Naive thymus-derived CD4-positive, alpha-beta T cell (primary cell): ENCODE measurements around the gene FLAD1. TPM values are rescaled to one million over a fixed set of nuclear protein-coding genes. Genes with fewer than 3 reads are reported as not detected.

Experiments
- ATAC-seq: fragments of 150-1000 bp; cut with Tn5 transposase; 2 replicates; pipeline ENCODE4 v1.10.0; 2021; ENCODE audit warnings: mild to moderate bottlenecking, moderate library complexity
- CTCF ChIA-PET: fragments of 350-600 bp; sonication (Branson Sonifier 250); formaldehyde crosslinking; loops from one replicate; lab custom pipeline; 2021; ENCODE audit warnings: antibody characterized with exemption; lab: Charles Lee
- POLR2A ChIA-PET: fragments of 350-600 bp; sonication (Branson Sonifier 250); formaldehyde crosslinking; loops from one replicate; lab custom pipeline; 2021; ENCODE audit warnings: antibody characterized with exemption, inconsistent platforms; lab: Charles Lee
- DNase-seq, 9 donors: peaks; one replicate each; pipeline versions ENCODE4 v3.0.0 to v3.0.0-alpha.2; 2020 to 2022; ENCODE audit warnings: mixed read lengths in 1 of 9
- H3K27ac ChIP-seq: one replicate; pipeline ENCODE4 v1.7.0; 2013; ENCODE audit warnings: mild to moderate bottlenecking, low read depth, low read length, moderate library complexity
- H3K27me3 ChIP-seq, 2 donors: one replicate each; pipeline ENCODE4 v1.7.0; 2013; ENCODE audit warnings: low read length in 2 of 2, mild to moderate bottlenecking in 2 of 2, moderate library complexity in 2 of 2; ENCODE audit not compliant: control insufficient read depth in 2 of 2, insufficient read depth in 2 of 2
- H3K36me3 ChIP-seq, 3 experiments: 1 replicate in 2 of 3; 2 replicates in 1 of 3; pipeline ENCODE4 v1.7.0; 2013; ENCODE audit warnings: low read length in 3 of 3, mild to moderate bottlenecking in 3 of 3, moderate library complexity in 1 of 3; ENCODE audit not compliant: insufficient read depth in 3 of 3, control insufficient read depth in 2 of 3
- H3K4me1 ChIP-seq, 2 donors: one replicate each; pipeline ENCODE4 v1.7.0; 2013; ENCODE audit warnings: low read length in 2 of 2, mild to moderate bottlenecking in 2 of 2, moderate library complexity in 1 of 2; ENCODE audit not compliant: control insufficient read depth in 2 of 2, insufficient read depth in 2 of 2
- H3K4me3 ChIP-seq: 2 replicates; pipeline ENCODE4 v1.7.0; 2013; ENCODE audit warnings: mild to moderate bottlenecking, low read length
- H3K9me3 ChIP-seq, 3 experiments: 1 replicate in 2 of 3; 2 replicates in 1 of 3; pipeline ENCODE4 v1.7.0; 2013; ENCODE audit warnings: low read length in 3 of 3; ENCODE audit not compliant: control insufficient read depth in 2 of 3
- H3K27ac Mint-ChIP-seq, 9 donors: one replicate each; pipeline ENCODE4 v1.8.0; 2020 to 2022; ENCODE audit warnings: mixed read lengths in 9 of 9, mild to moderate bottlenecking in 8 of 9, moderate library complexity in 5 of 9, inconsistent platforms in 2 of 9
- H3K27me3 Mint-ChIP-seq, 5 donors: one replicate each; pipeline ENCODE4 v1.8.0; 2021 to 2022; ENCODE audit warnings: mixed read lengths in 5 of 5, mild to moderate bottlenecking in 1 of 5
- H3K36me3 Mint-ChIP-seq, 5 donors: one replicate each; pipeline ENCODE4 v1.8.0; 2020 to 2022; ENCODE audit warnings: mixed read lengths in 5 of 5, mild to moderate bottlenecking in 3 of 5, inconsistent platforms in 1 of 5
- H3K4me1 Mint-ChIP-seq, 7 donors: one replicate each; pipeline ENCODE4 v1.8.0; 2020 to 2022; ENCODE audit warnings: mixed read lengths in 7 of 7, mild to moderate bottlenecking in 3 of 7, inconsistent platforms in 1 of 7
- H3K4me3 Mint-ChIP-seq, 10 donors: one replicate each; pipeline ENCODE4 v1.8.0; 2020 to 2022; ENCODE audit warnings: mild to moderate bottlenecking in 10 of 10, mixed read lengths in 10 of 10, moderate library complexity in 6 of 10, inconsistent platforms in 2 of 10
- H3K9me3 Mint-ChIP-seq, 11 donors: one replicate each; pipeline ENCODE4 v1.8.0; 2020 to 2022; ENCODE audit warnings: mixed read lengths in 11 of 11, mild to moderate bottlenecking in 4 of 11, inconsistent platforms in 1 of 11, moderate library complexity in 1 of 11
- intact Hi-C, 2 donors: fragments of 100-400 bp; cut with micrococcal nuclease; formaldehyde crosslinking; loops; one replicate each; pipeline ENCODE4 v1.15.1; 2023
- polyA plus RNA-seq, 2 donors: library from polyadenylated mRNA; unstranded; fragments of 300-500 nt; fragmentation: Illumina TruSeq; gene quantifications; one replicate each; pipeline ENCODE4 v1.2.3, GENCODE V29; 2021
- total RNA-seq, 6 experiments: library from RNA in 5 of 6; stranded (reverse) in 5 of 6; gene quantifications; 1 replicate in 5 of 6; 2 replicates in 1 of 6; pipeline ENCODE4 v1.2.3 and lab custom pipeline; 2021 to 2026

FLAD1 gene
- total and polyA plus RNA-seq, 7 experiments from 2014 or later, result 24.4 to 50.2 (median 45.8) TPM

- ChIA-PET POLR2A (interaction anchor here (1.1 to 13.7 kb wide), 4 partner anchors 7 to 49 kb away, joined by 3 to 160 read pairs (median 12); partner anchors contain the start of genes CKS1B, LENEP and SHC1), CTCF (interaction anchor here (7.6 kb wide), 1 partner anchor 50 kb away, joined by 72 read pairs; no protein-coding TSS in a partner anchor)
- intact Hi-C loops, result no loop called here
- ATAC-seq (no peak), DNase-seq (no peak)
- Histone ChIP-seq H3K4me1 (peaks cover 13 to 29% of the 10 kb centered on the region in 2 donors), H3K4me3 (no peak overlapping the region), H3K9me3 (no peaks in the 10 kb centered on the region), H3K36me3 (peaks cover 16 to 79% (median 19%) of the 10 kb centered on the region in 3 experiments), H3K27ac (no peak overlapping the region), H3K27me3 (no peaks in the 10 kb centered on the region)
- H3K4me3 Mint-ChIP-seq, result no peak overlapping the region
- H3K9me3 Mint-ChIP-seq, result peaks cover 0 to 2% (median 0%) of the 10 kb centered on the region in 11 donors
- H3K36me3 Mint-ChIP-seq, result peaks cover 0 to 22% (median 3%) of the 10 kb centered on the region in 5 donors
- no peaks in the 10 kb centered on the region for H3K27me3 Mint-ChIP-seq
- peaks cover 26 to 59% (median 42%) of the 10 kb centered on the region in 7 donors for H3K4me1 Mint-ChIP-seq
- peak overlapping the region in 6 of 9 donors; percentile 13 to 58 (median 32) for H3K27ac Mint-ChIP-seq
Measured at GRCh38 chr1:154967331-154967950, 15.7 kb upstream of the FLAD1 start.

GRCh38 chr1:154968731-154969130, 14.4 kb upstream of the FLAD1 start:
- ChIA-PET CTCF (no interaction called here), POLR2A (interaction anchor here (11.7 kb wide), 1 partner anchor 8 kb away, joined by 160 read pairs; the partner anchor contains the start of genes PBXIP1 and PYGO2)
- H3K27ac Mint-ChIP-seq, result peak overlapping the region in 8 of 9 donors; percentile 36 to 86 (median 66)
- H3K4me3 ChIP-seq, result no peak overlapping the region
- intact Hi-C loops, result no loop called here
- peaks cover 20 to 26% of the 10 kb centered on the region in 2 donors for H3K4me1 ChIP-seq
- H3K9me3 ChIP-seq, result no peaks in the 10 kb centered on the region
- H3K36me3 ChIP-seq, result peaks cover 13 to 75% (median 19%) of the 10 kb centered on the region in 3 experiments
- no peaks in the 10 kb centered on the region for H3K27me3 ChIP-seq
- no peak overlapping the region for H3K4me3 Mint-ChIP-seq
- peaks cover 0 to 18% (median 2%) of the 10 kb centered on the region in 5 donors for H3K36me3 Mint-ChIP-seq
- no peaks in the 10 kb centered on the region for H3K27me3 Mint-ChIP-seq
- ATAC-seq (no peak), DNase-seq (no peak)
- H3K4me1 Mint-ChIP-seq, result peaks cover 30 to 55% (median 37%) of the 10 kb centered on the region in 7 donors
- peak overlapping the region; percentile 51 for H3K27ac ChIP-seq
- peaks cover 0 to 2% (median 0%) of the 10 kb centered on the region in 11 donors for H3K9me3 Mint-ChIP-seq

- ChIA-PET CTCF (interaction anchor here (1.1 to 1.8 kb wide), 2 partner anchors 25 to 30 kb away, joined by 3 to 6 read pairs; no protein-coding TSS in a partner anchor), POLR2A (interaction anchor here (11.7 kb wide), 1 partner anchor 9 kb away, joined by 160 read pairs; the partner anchor contains the start of genes PBXIP1 and PYGO2)
- intact Hi-C loops, result no loop called here
- peaks cover 0 to 15% (median 0%) of the 10 kb centered on the region in 5 donors for H3K36me3 Mint-ChIP-seq
- peak overlapping the region; percentile 51 for H3K27ac ChIP-seq
- H3K4me3 Mint-ChIP-seq, result peak overlapping the region in 2 of 10 donors; percentile 43 to 48
- peak overlapping the region; percentile 8 to 86 (median 60) for H3K27ac Mint-ChIP-seq
- peaks cover 11 to 70% (median 19%) of the 10 kb centered on the region in 3 experiments for H3K36me3 ChIP-seq
- H3K4me1 ChIP-seq, result peaks cover 20 to 26% of the 10 kb centered on the region in 2 donors
- no peaks in the 10 kb centered on the region for H3K27me3 Mint-ChIP-seq
- no peak for ATAC-seq
- no peak for DNase-seq
- peaks cover 0 to 2% (median 0%) of the 10 kb centered on the region in 11 donors for H3K9me3 Mint-ChIP-seq
- H3K4me1 Mint-ChIP-seq, result peaks cover 27 to 52% (median 34%) of the 10 kb centered on the region in 7 donors
- H3K27me3 ChIP-seq, result no peaks in the 10 kb centered on the region
- H3K4me3 ChIP-seq, result no peak overlapping the region
- H3K9me3 ChIP-seq, result no peaks in the 10 kb centered on the region
Measured at GRCh38 chr1:154969246-154969645, 13.9 kb upstream of the FLAD1 start.

DNA sequence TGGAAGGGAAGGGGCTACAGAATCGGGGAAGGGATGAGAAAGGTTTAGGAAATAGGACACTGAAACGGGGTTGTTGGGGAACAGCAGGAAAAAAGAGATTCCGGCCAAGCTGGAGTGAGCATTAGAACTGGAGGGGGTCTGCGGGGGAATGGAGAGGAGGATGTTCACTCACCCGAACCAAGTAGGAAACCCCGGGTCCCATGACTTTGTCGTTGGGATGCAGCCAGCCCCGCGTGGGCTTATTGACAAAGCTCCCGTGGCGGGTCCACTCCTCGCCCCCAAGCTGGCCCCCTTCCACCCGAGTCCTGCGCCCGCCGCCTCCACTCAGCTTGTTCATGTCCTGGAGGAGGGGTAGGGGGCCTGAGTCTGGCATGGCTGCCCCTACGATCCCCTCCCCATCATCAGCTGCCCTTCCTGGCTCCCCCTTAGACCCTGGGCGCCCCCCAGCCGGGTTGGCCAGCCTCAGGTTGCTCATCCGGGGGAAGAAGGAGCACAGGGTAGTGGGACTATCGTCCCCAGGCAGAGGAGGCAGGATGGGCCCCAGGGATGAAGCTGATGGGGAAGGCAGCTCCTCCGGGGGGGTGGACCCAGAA, 13.2 kb upstream of the FLAD1 start:
- DNase-seq, result no peak
- intact Hi-C loops, result loop anchor here in 1 of 2 donors (10.0 kb wide), 1 partner anchor 355 kb away; the partner anchor contains the start of gene RUSC1
- peak overlapping the region; percentile 51 for H3K27ac ChIP-seq
- Mint-ChIP-seq H3K4me1 (peaks cover 27 to 48% (median 34%) of the 10 kb centered on the region in 7 donors), H3K27ac (peak overlapping the region in 8 of 9 donors; percentile 8 to 86 (median 67)), H3K36me3 (peaks cover 0 to 15% (median 0%) of the 10 kb centered on the region in 5 donors), H3K4me3 (peak overlapping the region in 1 of 10 donors; percentile 48), H3K27me3 (no peaks in the 10 kb centered on the region), H3K9me3 (peaks cover 0 to 2% (median 0%) of the 10 kb centered on the region in 11 donors)
- no peaks in the 10 kb centered on the region for H3K27me3 ChIP-seq
- peaks cover 20 to 26% of the 10 kb centered on the region in 2 donors for H3K4me1 ChIP-seq
- POLR2A ChIA-PET, result interaction anchor here (0.9 to 11.7 kb wide), 7 partner anchors 10 to 74 kb away, joined by 3 to 160 read pairs (median 3); partner anchors contain the start of genes FLAD1, PBXIP1 and PYGO2
- no peak overlapping the region for H3K4me3 ChIP-seq
- H3K36me3 ChIP-seq, result peaks cover 11 to 63% (median 19%) of the 10 kb centered on the region in 3 experiments
- ATAC-seq, result no peak
- H3K9me3 ChIP-seq, result no peaks in the 10 kb centered on the region
- CTCF ChIA-PET, result interaction anchor here (1.1 to 10.5 kb wide), 4 partner anchors 13 to 45 kb away, joined by 3 to 94 read pairs (median 6); partner anchors contain the start of gene FLAD1

DNA sequence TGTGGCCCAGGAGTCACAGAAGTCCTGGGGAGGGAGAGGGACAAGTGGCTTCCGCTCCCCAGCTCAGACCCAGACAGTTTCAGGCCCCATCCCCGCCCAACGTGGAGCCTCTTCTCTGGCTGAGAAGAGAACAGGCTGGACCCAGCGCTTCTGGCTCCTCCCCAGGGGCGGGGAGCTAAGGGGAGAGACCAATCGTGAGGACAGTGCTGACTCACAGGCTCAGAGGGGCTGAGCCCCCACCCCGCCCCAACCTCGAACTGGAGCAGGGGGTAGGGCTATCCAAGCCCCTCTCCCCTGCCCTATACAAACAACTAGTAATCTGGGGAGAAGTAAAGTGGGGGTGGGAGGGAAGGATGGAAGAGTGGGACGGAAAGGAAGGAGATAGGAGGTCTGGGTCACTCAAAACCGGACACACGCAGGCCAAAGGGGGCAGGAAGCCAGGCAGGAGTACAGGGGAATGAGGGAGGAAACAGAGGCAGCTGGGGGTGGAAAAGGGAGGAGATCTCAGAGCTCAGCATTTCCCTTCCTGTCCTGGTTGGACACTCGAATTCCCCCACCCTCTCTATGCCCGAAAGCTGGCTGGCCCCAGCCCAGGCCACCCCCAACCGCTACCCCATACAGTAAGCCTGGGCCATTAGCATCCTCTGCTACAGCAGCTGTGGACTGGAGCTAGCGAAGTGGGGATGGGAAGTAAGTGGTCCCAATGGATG, 12.4 kb upstream of the FLAD1 start, which contains the start of gene SHC1:
Gene SHC1, minus strand, starts transcription at position 117 of the 710 bp plus-strand sequence. CDS start 221 bp downstream, outside the sequence.
- ChIA-PET POLR2A (interaction anchor here (0.9 to 11.7 kb wide), 9 partner anchors 10 to 73 kb away, joined by 3 to 160 read pairs (median 4); partner anchors contain the start of genes FLAD1, PBXIP1 and PYGO2), CTCF (interaction anchor here (0.5 to 10.5 kb wide), 5 partner anchors 12 to 63 kb away, joined by 3 to 94 read pairs (median 5); partner anchors contain the start of gene FLAD1)
- Histone ChIP-seq H3K36me3 (peaks cover 11 to 54% (median 15%) of the 10 kb centered on the region in 3 experiments), H3K9me3 (no peaks in the 10 kb centered on the region), H3K4me1 (peaks cover 20 to 27% of the 10 kb centered on the region in 2 donors), H3K4me3 (no peak within 1 kb of the TSS), H3K27me3 (no peaks in the 10 kb centered on the region), H3K27ac (peak within 1 kb of the TSS; percentile 51)
- ATAC-seq, result no peak
- Mint-ChIP-seq H3K9me3 (peaks cover 0 to 2% (median 0%) of the 10 kb centered on the region in 11 donors), H3K27ac (peak within 1 kb of the TSS; percentile 51 to 93 (median 82)), H3K27me3 (no peaks in the 10 kb centered on the region), H3K4me1 (peaks cover 27 to 48% (median 34%) of the 10 kb centered on the region in 7 donors), H3K4me3 (peak within 1 kb of the TSS; percentile 37 to 71 (median 54)), H3K36me3 (peaks cover 0 to 15% (median 0%) of the 10 kb centered on the region in 5 donors)
- intact Hi-C loops, result loop anchor here in 1 of 2 donors (10.0 kb wide), 1 partner anchor 354 kb away; the partner anchor contains the start of gene RUSC1
- peak in 1 of 9 donors; percentile 52 for DNase-seq
